ENCODE results near the gene FOXB2.

Gene FOXB2

DNA sequence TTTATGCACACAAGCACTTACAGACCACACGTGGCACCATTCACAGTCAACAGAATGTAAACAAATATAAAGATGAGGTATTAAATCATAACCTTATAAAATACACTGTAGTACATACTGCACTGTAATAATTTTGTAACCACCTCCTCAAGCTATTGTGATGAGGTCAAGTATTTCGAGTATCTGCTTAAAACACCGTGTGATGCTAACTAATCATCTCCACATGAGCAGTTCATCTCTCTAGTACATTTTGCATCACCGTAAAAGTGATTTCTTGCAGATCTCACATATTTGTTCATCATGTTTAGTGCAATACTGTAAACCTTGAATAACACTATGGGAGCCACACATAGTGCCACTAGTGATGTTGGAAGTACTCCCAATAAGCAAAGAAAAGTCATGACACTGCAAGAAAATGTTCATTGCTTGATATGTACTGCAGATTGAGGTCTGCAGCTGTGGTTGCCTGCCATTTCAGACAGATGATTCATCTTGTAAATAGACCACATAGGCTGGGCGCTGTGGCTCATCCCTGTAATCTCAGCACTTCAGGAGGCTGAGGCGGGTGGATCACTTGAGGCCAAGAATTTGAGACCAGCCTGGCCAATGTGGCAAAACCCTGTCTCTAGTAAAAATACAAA lies 44.3 kb downstream of the FOXB2 start:
- no peak for DNase-seq (ENCODE audit: low read depth, low spot score)

- no peak for DNase-seq (ENCODE audit: low read depth, low spot score)
These were observed 46.9 kb downstream of the FOXB2 start for GRCh38 chr9:77066388-77066787.
